GM19397 (cell line): ENCODE results near the gene BUD31.
A peak's percentile ranks its signal among the peaks of the same experiment; 100 is the strongest.
"Not testable (repeated sequence)": the region's sequence is repeated elsewhere in the genome, so short reads cannot be mapped to it uniquely, and the experiment has no call there.

Experiments
- ATAC-seq: cut with Tn5 transposase; IDR thresholded peaks from one replicate; pipeline ENCODE4 v1.9.1; 2021; ENCODE audit warnings: mild to moderate bottlenecking, moderate library complexity; ENCODE audit not compliant: unreplicated experiment

Gene BUD31

GRCh38 chr7:99408379-99409191 lies at the start of gene BUD31, which contains the start of gene PDAP1:
TSS of gene BUD31 (plus strand) at chr7:99408969. CDS start at chr7:99411093, 2,124 bp downstream.
TSS of gene PDAP1 (minus strand) at chr7:99408597. CDS start at chr7:99408548, 49 bp downstream.
- peak; percentile 76 for ATAC-seq

GRCh38 chr7:99359465-99360154 lies 49.2 kb upstream of the BUD31 start:
- no peak for ATAC-seq

GRCh38 chr7:99362801-99363200 lies 46.0 kb upstream of the BUD31 start:
- ATAC-seq = no peak

GRCh38 chr7:99363286-99363685 lies 45.5 kb upstream of the BUD31 start:
- ATAC-seq = no peak

- no peak for ATAC-seq
Measured at GRCh38 chr7:99365318-99366141, 43.2 kb upstream of the BUD31 start.

GRCh38 chr7:99366646-99367045 lies 42.1 kb upstream of the BUD31 start:
- no peak for ATAC-seq

GRCh38 chr7:99368750-99369389 lies 39.9 kb upstream of the BUD31 start:
- no peak for ATAC-seq

- no peak for ATAC-seq
Measured at GRCh38 chr7:99369767-99370391, 38.9 kb upstream of the BUD31 start.

GRCh38 chr7:99371376-99371920 lies 37.3 kb upstream of the BUD31 start:
- ATAC-seq = no peak

GRCh38 chr7:99372275-99373090 lies 36.3 kb upstream of the BUD31 start:
- ATAC-seq = no peak

- no peak for ATAC-seq
Measured at GRCh38 chr7:99373091-99374066, 35.4 kb upstream of the BUD31 start.

GRCh38 chr7:99374111-99375064 lies 34.4 kb upstream of the BUD31 start, which contains the start of gene ARPC1B:
TSS of gene ARPC1B (plus strand) at chr7:99374730. CDS start at chr7:99385715, 10,985 bp downstream.
- ATAC-seq = peak; percentile 60

GRCh38 chr7:99375070-99375807 lies 33.5 kb upstream of the BUD31 start:
- ATAC-seq = peak; percentile 43

- no peak for ATAC-seq
Measured at GRCh38 chr7:99379043-99379577, 29.7 kb upstream of the BUD31 start.

GRCh38 chr7:99379693-99380031 lies 29.1 kb upstream of the BUD31 start:
- not testable (repeated sequence) for ATAC-seq
